ENCODE data around the gene DMRT1. TPM values are rescaled to one million over a fixed set of nuclear protein-coding genes. Genes with fewer than 3 reads are reported as not detected.

The DMRT1 gene
- total RNA-seq, 1 donor from 2014 or later, result not detected

- DNase-seq (ENCODE audit: low spot score), result peak; percentile 25
- Mint-ChIP-seq H3K27me3 (ENCODE audit: unreplicated experiment) (peaks cover 32% of the 10 kb centered on the region), H3K9me3 (ENCODE audit: unreplicated experiment) (no peaks in the 10 kb centered on the region), H3K4me1 (ENCODE audit: unreplicated experiment) (peaks cover 21% of the 10 kb centered on the region), H3K36me3 (ENCODE audit: low read depth, unreplicated experiment) (no peaks in the 10 kb centered on the region), H3K27ac (ENCODE audit: unreplicated experiment) (no peak overlapping the region), H3K4me3 (ENCODE audit: unreplicated experiment) (peak overlapping the region; percentile 59)
- TF ChIP-seq CTCF (IDR thresholded peaks at IDR 0.05; ENCODE audit: unreplicated experiment), result no peak
These were observed 128.9 kb downstream of the DMRT1 start for GRCh38 chr9:970151-970996.

- H3K27me3 Mint-ChIP-seq (ENCODE audit: unreplicated experiment), result peaks cover 39% of the 10 kb centered on the region
- no peak for TF ChIP-seq CTCF (IDR thresholded peaks at IDR 0.05; ENCODE audit: unreplicated experiment)
- H3K4me1 Mint-ChIP-seq (ENCODE audit: unreplicated experiment), result peaks cover 28% of the 10 kb centered on the region
- no peaks in the 10 kb centered on the region for H3K9me3 Mint-ChIP-seq (ENCODE audit: unreplicated experiment)
- H3K4me3 Mint-ChIP-seq (ENCODE audit: unreplicated experiment), result peak overlapping the region; percentile 42
- no peak overlapping the region for H3K27ac Mint-ChIP-seq (ENCODE audit: unreplicated experiment)
- peak; percentile 18 for DNase-seq (ENCODE audit: low spot score)
- no peaks in the 10 kb centered on the region for H3K36me3 Mint-ChIP-seq (ENCODE audit: low read depth, unreplicated experiment)
These were observed 130.5 kb downstream of the DMRT1 start for GRCh38 chr9:971901-972500.

DNA sequence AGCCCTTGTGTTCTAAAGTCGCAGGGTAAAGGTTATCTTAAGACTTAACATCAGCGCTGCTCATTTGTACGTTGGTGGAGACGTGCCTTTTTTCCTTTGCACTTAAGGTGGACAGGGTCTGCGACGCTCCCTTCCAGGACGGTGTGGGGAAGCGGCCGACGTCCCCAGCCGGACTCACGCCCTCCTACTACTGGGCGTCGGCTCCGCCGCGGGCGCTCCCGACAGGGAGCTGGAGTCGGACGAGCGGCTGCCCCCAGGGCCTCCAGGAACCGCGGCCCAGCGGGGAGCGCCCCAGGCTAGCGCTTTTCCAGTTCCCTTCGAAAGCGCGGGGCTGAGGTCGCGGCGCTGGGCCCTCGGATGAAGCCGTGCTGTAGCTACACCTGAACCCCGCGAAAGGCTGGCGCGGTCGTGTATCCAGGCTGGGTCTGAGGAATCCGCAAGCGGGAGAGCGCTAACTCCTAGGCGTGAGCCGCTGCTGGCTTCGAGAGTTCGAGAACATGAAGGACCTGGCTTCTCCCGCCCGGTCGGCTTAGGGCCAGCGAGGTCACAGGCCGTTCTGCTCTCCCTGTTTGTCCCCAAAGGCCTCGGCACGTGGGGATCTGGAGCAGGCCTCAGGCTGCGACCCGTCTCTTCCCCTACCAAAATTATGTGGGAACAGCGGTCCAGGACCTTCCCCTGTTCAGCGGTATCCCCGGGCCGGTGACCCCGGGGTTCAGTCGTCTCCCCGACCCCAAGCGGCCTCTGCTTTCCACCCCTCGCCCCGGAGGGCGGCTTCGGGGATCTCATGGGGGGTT, 131.2 kb downstream of the DMRT1 start:
- Mint-ChIP-seq H3K36me3 (ENCODE audit: low read depth, unreplicated experiment) (no peaks in the 10 kb centered on the region), H3K27ac (ENCODE audit: unreplicated experiment) (no peak overlapping the region), H3K4me1 (ENCODE audit: unreplicated experiment) (peaks cover 26% of the 10 kb centered on the region), H3K4me3 (ENCODE audit: unreplicated experiment) (no peak overlapping the region), H3K27me3 (ENCODE audit: unreplicated experiment) (peaks cover 39% of the 10 kb centered on the region), H3K9me3 (ENCODE audit: unreplicated experiment) (no peaks in the 10 kb centered on the region)
- DNase-seq (ENCODE audit: low spot score), result peak; percentile 38
- TF ChIP-seq CTCF (IDR thresholded peaks at IDR 0.05; ENCODE audit: unreplicated experiment), result no peak

- TF ChIP-seq CTCF (IDR thresholded peaks at IDR 0.05; ENCODE audit: unreplicated experiment), result no peak
- no peaks in the 10 kb centered on the region for H3K36me3 Mint-ChIP-seq (ENCODE audit: low read depth, unreplicated experiment)
- no peak overlapping the region for H3K4me3 Mint-ChIP-seq (ENCODE audit: unreplicated experiment)
- no peaks in the 10 kb centered on the region for H3K9me3 Mint-ChIP-seq (ENCODE audit: unreplicated experiment)
- DNase-seq (ENCODE audit: low spot score), result no peak
- peaks cover 28% of the 10 kb centered on the region for H3K4me1 Mint-ChIP-seq (ENCODE audit: unreplicated experiment)
- no peak overlapping the region for H3K27ac Mint-ChIP-seq (ENCODE audit: unreplicated experiment)
- peaks cover 43% of the 10 kb centered on the region for H3K27me3 Mint-ChIP-seq (ENCODE audit: unreplicated experiment)
These were observed 131.9 kb downstream of the DMRT1 start for GRCh38 chr9:973295-973834.
